Measurements from ENCODE around the gene FREM1.

DNA sequence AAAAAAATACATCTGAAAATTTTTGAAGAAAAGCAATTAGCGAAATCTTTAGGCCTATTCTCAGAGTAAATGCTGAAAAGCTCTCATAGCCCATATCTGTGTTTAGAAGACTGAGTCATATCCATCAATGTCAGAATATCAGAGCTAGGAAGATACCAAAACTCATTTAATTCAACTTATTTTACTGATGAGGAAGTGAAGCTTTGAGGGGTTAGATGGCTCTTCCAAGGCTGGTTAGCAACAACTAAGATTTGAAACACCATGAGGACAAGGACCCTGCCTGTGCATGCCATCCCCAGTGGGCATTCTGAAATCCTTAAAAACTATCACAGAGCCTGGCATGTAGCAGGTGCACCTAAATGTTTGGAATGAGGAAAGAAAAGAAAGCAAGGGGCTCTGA, 2.5 kb downstream of the FREM1 start:
- no peak for TF ChIP-seq CTCF (IDR thresholded peaks at IDR 0.05)
- no peak for TF ChIP-seq EP300 (IDR thresholded peaks at IDR 0.05)
- no peak for TF ChIP-seq POLR2A (IDR thresholded peaks at IDR 0.05)
